GM12864 (cell line): ENCODE data around the gene TAGLN3.

Source experiments
- DNase-seq: peaks from one replicate; pipeline ENCODE4 v3.0.0-alpha.2; 2011; ENCODE audit warnings: low read depth
- H3K4me3 ChIP-seq: 2 replicates; pipeline ENCODE4 v1.5.1; 2011; ENCODE audit warnings: mild to moderate bottlenecking, low read depth, low read length, control low read depth
- TF ChIP-seq, protein P1 (sequence below): IDR thresholded peaks from 2 replicates; pipeline ENCODE4 v1.5.1; 2011; ENCODE audit warnings: low read depth, mild to moderate bottlenecking, moderate library complexity, low read length, control low read depth, inconsistent platforms; ENCODE audit errors: missing control alignments

Gene TAGLN3

DNA sequence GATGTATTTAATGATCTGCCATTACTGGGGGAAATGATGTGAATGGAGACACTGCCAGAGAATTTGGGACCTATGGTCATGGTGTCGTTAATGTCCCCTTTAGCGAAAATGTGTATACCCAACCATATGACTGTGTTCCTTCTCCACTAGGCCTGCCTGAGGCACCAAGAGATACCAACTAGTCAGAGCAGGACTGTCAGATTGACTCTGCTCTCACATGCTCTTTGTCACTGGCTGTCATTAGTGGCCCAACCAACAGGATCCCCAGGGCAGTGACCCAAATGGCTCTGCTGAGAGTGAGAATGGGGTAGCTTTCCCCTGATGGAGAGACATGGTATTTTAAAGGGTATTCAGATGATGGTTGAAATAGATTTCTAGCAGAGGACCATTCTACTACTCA lies 2.8 kb downstream of the TAGLN3 start:
- TF ChIP-seq, protein P1, sequence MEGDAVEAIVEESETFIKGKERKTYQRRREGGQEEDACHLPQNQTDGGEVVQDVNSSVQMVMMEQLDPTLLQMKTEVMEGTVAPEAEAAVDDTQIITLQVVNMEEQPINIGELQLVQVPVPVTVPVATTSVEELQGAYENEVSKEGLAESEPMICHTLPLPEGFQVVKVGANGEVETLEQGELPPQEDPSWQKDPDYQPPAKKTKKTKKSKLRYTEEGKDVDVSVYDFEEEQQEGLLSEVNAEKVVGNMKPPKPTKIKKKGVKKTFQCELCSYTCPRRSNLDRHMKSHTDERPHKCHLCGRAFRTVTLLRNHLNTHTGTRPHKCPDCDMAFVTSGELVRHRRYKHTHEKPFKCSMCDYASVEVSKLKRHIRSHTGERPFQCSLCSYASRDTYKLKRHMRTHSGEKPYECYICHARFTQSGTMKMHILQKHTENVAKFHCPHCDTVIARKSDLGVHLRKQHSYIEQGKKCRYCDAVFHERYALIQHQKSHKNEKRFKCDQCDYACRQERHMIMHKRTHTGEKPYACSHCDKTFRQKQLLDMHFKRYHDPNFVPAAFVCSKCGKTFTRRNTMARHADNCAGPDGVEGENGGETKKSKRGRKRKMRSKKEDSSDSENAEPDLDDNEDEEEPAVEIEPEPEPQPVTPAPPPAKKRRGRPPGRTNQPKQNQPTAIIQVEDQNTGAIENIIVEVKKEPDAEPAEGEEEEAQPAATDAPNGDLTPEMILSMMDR, result no peak
- DNase-seq, result no peak
- no peak overlapping the region for H3K4me3 ChIP-seq

DNA sequence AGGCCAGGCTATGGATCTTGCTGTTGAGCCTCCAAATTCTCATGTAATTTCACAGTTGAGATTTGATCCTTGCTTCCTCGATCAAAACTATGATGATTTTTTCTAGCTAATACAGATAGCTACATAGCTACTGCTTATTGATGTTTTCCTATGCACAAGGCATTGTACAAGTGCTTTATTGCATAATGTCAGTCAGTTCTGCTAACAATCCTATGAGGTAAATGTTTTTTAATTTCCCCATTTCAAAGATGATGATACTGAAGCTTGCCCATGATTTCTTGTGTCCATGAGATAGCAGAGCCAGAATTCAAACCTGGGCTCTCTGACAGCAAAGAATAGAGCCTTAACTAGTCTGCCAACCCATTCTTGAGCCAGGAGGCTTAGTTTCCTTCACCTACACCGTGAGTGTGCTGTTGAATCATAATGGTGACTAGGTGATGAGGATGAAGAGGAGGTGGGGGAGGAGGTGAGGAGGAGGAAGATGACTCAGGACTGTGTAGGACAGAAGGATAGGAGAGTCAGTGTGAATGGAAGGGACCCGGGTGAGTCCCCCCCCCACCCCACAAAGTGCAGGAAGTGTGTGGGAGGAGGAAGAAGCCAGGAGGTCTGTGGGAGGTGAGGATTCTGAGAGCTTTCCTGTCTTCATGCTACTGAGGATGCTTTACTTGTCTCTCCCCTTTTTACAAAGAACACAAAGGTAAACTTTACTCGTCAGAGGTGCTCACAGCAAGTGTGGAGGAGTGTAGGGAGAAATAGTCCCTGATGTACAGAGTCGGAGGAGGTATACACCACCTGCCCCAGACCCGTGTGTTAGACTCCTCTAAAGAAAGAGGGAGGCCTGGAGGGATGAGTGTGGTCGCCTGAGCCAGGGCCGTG lies 3.6 kb downstream of the TAGLN3 start:
- no peak for DNase-seq
- no peak overlapping the region for H3K4me3 ChIP-seq
- TF ChIP-seq, protein P1, result no peak

DNA sequence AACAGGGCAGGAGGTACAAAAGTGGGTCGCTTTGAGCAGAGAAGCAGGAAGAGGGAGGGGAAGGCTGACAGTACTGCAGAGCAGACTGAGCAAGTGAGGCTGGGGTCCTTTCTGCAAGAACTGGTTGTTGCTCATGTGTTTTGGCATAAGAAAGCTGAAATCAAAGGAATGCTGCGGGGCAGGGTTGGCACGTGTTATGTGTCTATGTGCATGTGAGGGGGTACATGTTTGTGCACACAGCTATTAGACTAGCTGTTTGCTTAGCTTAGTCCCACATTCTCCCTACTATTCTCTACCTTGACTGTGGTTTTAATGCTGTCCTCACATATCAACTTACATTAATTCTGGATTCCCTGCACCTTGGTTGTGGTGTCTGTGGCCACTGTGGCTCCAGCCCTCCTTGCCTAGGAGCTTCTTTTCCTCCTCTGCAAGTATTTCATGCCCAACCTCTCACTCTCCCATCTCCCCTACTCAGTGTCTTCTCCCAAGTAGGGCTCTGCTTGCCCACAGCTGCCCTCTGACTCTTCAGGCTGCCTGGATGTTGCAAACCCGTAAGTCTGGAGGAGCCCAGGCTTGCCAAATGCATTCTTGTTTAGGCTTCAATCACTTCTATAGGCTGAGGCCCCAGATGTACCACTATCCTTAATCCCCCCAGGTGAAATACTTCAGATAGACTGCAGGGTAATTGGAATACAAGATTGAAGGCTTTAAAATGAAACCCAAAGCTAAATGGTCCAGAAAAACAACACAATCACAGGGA lies 4.8 kb downstream of the TAGLN3 start:
- DNase-seq, result no peak
- TF ChIP-seq, protein P1, result no peak
- no peak overlapping the region for H3K4me3 ChIP-seq

DNA sequence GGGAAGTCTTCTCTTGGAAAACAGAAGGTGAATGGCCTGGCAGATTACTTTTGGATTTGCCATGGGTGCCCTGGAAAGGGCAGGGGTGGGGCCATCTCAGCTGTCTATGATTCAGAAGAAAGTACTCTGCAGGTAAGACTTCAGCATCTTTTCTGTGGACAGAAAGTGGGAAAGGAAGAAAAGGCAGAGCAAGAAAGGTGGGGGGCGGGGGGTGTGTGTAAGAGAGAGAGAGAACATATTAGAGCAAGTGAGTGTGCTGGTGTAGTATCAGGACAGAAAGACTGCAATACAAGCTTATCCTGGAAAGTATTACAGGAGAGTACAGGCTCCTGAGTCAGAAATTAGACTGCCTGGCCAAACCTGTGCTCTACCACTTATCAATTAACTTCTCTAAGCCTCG lies 5.5 kb downstream of the TAGLN3 start:
- DNase-seq, result no peak
- TF ChIP-seq, protein P1, result no peak
- H3K4me3 ChIP-seq, result no peak overlapping the region

DNA sequence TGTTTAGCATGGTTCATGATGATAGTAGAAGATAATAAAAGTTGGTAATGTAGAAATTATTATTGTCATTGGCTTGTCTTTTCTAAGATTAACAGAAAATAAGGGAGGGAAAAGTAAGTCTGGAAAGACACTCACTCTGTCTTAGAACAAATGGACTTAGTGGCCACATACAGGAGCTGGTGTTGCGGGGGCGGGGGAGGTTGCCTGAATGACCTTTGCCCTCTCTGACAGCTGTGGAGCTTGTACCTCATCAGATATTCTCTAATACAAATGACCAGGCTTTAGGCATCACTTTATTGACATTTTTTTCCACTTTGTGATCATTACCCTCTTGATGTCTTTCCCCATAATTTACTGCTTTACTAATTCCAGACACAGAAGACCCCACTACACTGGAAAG lies 5.9 kb downstream of the TAGLN3 start:
- DNase-seq, result no peak
- no peak overlapping the region for H3K4me3 ChIP-seq
- TF ChIP-seq, protein P1, result no peak

DNA sequence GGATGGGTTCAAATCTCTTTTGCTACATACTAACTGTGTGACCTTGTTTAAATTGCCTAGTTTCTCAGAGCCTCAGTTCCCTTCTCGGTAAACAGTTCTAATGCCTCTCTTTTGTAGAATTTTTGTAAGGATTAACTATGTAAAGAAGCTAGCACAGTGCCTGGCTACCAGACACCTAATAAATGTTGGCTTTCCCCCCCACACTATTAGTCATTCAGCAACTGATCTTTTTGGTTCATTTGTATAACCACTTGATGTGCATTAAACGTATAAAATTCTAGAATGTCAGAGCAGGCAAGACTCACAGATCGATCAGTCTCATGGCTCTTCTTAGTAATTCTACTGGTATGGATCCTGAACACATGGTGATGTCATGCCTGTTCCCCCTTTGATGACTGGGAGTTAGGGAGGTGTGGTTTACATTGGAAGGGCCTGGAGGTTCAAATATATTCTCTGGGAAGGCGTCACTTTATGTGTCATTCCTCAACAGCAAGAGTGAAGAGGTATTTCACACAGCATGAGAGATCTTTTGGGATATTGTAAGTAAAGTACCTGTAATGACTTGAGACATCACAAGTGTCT lies 6.5 kb downstream of the TAGLN3 start:
- TF ChIP-seq, protein P1, result no peak
- no peak for DNase-seq

More for the DNA sequence above, 6.5 kb downstream of the TAGLN3 start:
- no peak overlapping the region for H3K4me3 ChIP-seq
